Neural cell (in vitro differentiated cells): ENCODE data around the gene KRR1. TPM values are rescaled to one million over a fixed set of nuclear protein-coding genes. Genes with fewer than 3 reads are reported as not detected.

ENCODE experiments used
- H2AFZ ChIP-seq: fragments of 200-600, 300-800 bp; sonication (generic), shearing (Covaris generic); 2 replicates; pipeline ENCODE4 v1.6.0; 2014; ENCODE audit warnings: low read depth, mild to moderate bottlenecking, antibody characterized with exemption, low read length, moderate library complexity
- H3F3A ChIP-seq: fragments of 200-600 bp; shearing (Covaris generic); 2 replicates; pipeline ENCODE4 v1.6.1; 2016; ENCODE audit warnings: mild to moderate bottlenecking, moderate library complexity, mixed read lengths, antibody characterized with exemption, low read length; ENCODE audit not compliant: insufficient read depth, poor library complexity, severe bottlenecking
- H3K27ac ChIP-seq: fragments of 200-600, 300-800 bp; sonication (generic), shearing (Covaris generic); 2 replicates; pipeline ENCODE4 v1.5.1; 2014; ENCODE audit warnings: mild to moderate bottlenecking, low read length, moderate library complexity
- H3K27me3 ChIP-seq: fragments of 300-800, 200-600 bp; sonication (generic), shearing (Covaris generic); 2 replicates; pipeline ENCODE4 v1.6.0; 2014; ENCODE audit warnings: mild to moderate bottlenecking, low read depth, low read length, moderate library complexity; ENCODE audit not compliant: insufficient read depth
- H3K36me3 ChIP-seq: fragments of 300-800, 200-600 bp; sonication (generic), shearing (Covaris generic); 2 replicates; pipeline ENCODE4 v1.5.1; 2014; ENCODE audit warnings: mild to moderate bottlenecking, antibody characterized with exemption, low read length, moderate library complexity; ENCODE audit not compliant: insufficient read depth
- H3K4me2 ChIP-seq: fragments of 300-800, 200-600 bp; sonication (generic), shearing (Covaris generic); 2 replicates; pipeline ENCODE4 v1.6.0; 2014; ENCODE audit warnings: mild to moderate bottlenecking, low read length
- H3K4me3 ChIP-seq: fragments of 300-800, 200-600 bp; sonication (generic), shearing (Covaris generic); 2 replicates; pipeline ENCODE4 v1.5.1; 2014; ENCODE audit warnings: mild to moderate bottlenecking, low read length, moderate library complexity
- H3K79me2 ChIP-seq: fragments of 200-600 bp; shearing (Covaris generic); replicated peaks from 2 replicates; pipeline ENCODE4 v1.6.0; 2014; ENCODE audit warnings: mild to moderate bottlenecking, low read length, moderate library complexity; ENCODE audit not compliant: insufficient read depth
- H3K9ac ChIP-seq: fragments of 300-800, 200-600 bp; sonication (generic), shearing (Covaris generic); 2 replicates; pipeline ENCODE4 v1.6.1; 2016; ENCODE audit warnings: mild to moderate bottlenecking, low read length, mixed read lengths
- H3K9me2 ChIP-seq: fragments of 200-600 bp; shearing (Covaris generic); 2 replicates; pipeline ENCODE4 v1.6.1; 2016; ENCODE audit warnings: mild to moderate bottlenecking, low read length, mixed read lengths; ENCODE audit not compliant: insufficient read depth
- H3K9me3 ChIP-seq: fragments of 200-600, 300-800 bp; sonication (generic), shearing (Covaris generic); 2 replicates; pipeline ENCODE4 v1.6.1; 2016; ENCODE audit warnings: mild to moderate bottlenecking, mixed run types, low read length, moderate library complexity, mixed read lengths
- H4K20me1 ChIP-seq: fragments of 200-600 bp; shearing (Covaris generic); 2 replicates; pipeline ENCODE4 v1.6.1; 2016; ENCODE audit warnings: mild to moderate bottlenecking, mixed run types; ENCODE audit not compliant: insufficient read depth
- CTCF ChIP-seq: fragments of 450-650 bp; IDR thresholded peaks from 2 replicates; pipeline ENCODE4 v1.5.1; 2014; ENCODE audit warnings: antibody characterized with exemption, mild to moderate bottlenecking, moderate library complexity; ENCODE audit not compliant: poor library complexity, severe bottlenecking
- EP300 ChIP-seq: fragments of 450-650 bp; conservative IDR thresholded peaks from 2 replicates; pipeline ENCODE4 v1.6.1; 2014; ENCODE audit warnings: antibody characterized with exemption, mild to moderate bottlenecking, moderate library complexity; ENCODE audit not compliant: poor library complexity, severe bottlenecking
- EZH2 ChIP-seq: fragments of 200-600, 300-800 bp; shearing (Covaris generic), sonication (generic); IDR thresholded peaks from 2 replicates; pipeline ENCODE4 v1.6.1; 2014; ENCODE audit warnings: antibody characterized with exemption, low read length, borderline replicate concordance, mild to moderate bottlenecking; ENCODE audit not compliant: insufficient read depth, poor library complexity, severe bottlenecking
- MXI1 ChIP-seq: fragments of 450-650 bp; conservative IDR thresholded peaks from 2 replicates; pipeline ENCODE4 v1.6.1; 2014; ENCODE audit warnings: antibody characterized with exemption, mild to moderate bottlenecking; ENCODE audit not compliant: poor library complexity, severe bottlenecking
- POLR2AphosphoS5 ChIP-seq: IDR thresholded peaks from 2 replicates; pipeline ENCODE4 v1.6.1; 2012
- RAD21 ChIP-seq: fragments of 450-650 bp; conservative IDR thresholded peaks from 2 replicates; pipeline ENCODE4 v1.6.1; 2014; ENCODE audit warnings: antibody characterized with exemption, mild to moderate bottlenecking, moderate library complexity
- REST ChIP-seq: IDR thresholded peaks from 2 replicates; pipeline ENCODE4 v1.6.1; 2012; ENCODE audit warnings: borderline replicate concordance
- SMC3 ChIP-seq: fragments of 450-650 bp; conservative IDR thresholded peaks from 2 replicates; pipeline ENCODE4 v1.6.1; 2014; ENCODE audit warnings: antibody characterized with exemption, mild to moderate bottlenecking, moderate library complexity; ENCODE audit not compliant: poor library complexity
- TAF1 ChIP-seq: IDR thresholded peaks from 2 replicates; pipeline ENCODE4 v1.6.1; 2012; ENCODE audit warnings: low read depth
- polyA plus RNA-seq: library from polyadenylated mRNA; depleted of rRNA; stranded (reverse); fragments of >200 nt; gene quantifications from 2 replicates; pipeline ENCODE4 v1.2.3, GENCODE V29; 2014

Gene KRR1
- polyA plus RNA-seq, 1 donor from 2014 or later, result 74.5 TPM

GRCh38 chr12:75554556-75554880 lies 43.1 kb upstream of the KRR1 start:
- Histone ChIP-seq H3K36me3 (no peaks in the 10 kb centered on the region), H3K9me2 (no peaks in the 10 kb centered on the region), H3K27ac (no peak overlapping the region), H4K20me1 (no peaks in the 10 kb centered on the region), H3F3A (no peaks in the 10 kb centered on the region), H3K4me3 (no peak overlapping the region), H3K4me2 (no peak overlapping the region), H2AFZ (no peak overlapping the region), H3K79me2 (no peaks in the 10 kb centered on the region), H3K9me3 (no peaks in the 10 kb centered on the region), H3K27me3 (no peaks in the 10 kb centered on the region), H3K9ac (no peak overlapping the region)
- no peak for TF ChIP-seq POLR2AphosphoS5
- TF ChIP-seq RAD21, result no peak
- no peak for TF ChIP-seq EZH2
- no peak for TF ChIP-seq SMC3
- TF ChIP-seq EP300, result no peak
- no peak for TF ChIP-seq TAF1
- no peak for TF ChIP-seq REST
- TF ChIP-seq CTCF, result no peak
- no peak for TF ChIP-seq MXI1

- no peak overlapping the region for H2AFZ ChIP-seq
- H3K4me2 ChIP-seq, result no peak overlapping the region
- no peaks in the 10 kb centered on the region for H4K20me1 ChIP-seq
- no peaks in the 10 kb centered on the region for H3K27me3 ChIP-seq
- H3K27ac ChIP-seq, result no peak overlapping the region
- TF ChIP-seq MXI1 (no peak), REST (no peak), EP300 (no peak), EZH2 (no peak), RAD21 (no peak), CTCF (no peak)
- no peaks in the 10 kb centered on the region for H3K36me3 ChIP-seq
- no peaks in the 10 kb centered on the region for H3K79me2 ChIP-seq
- no peaks in the 10 kb centered on the region for H3K9me3 ChIP-seq
- H3K4me3 ChIP-seq, result no peak overlapping the region
- H3K9ac ChIP-seq, result no peak overlapping the region
- H3F3A ChIP-seq, result no peaks in the 10 kb centered on the region
- H3K9me2 ChIP-seq, result no peaks in the 10 kb centered on the region
These were observed 42.6 kb upstream of the KRR1 start for GRCh38 chr12:75553836-75554555.
